Measurements from ENCODE around the gene TMEM163. TPM values are rescaled to one million over a fixed set of nuclear protein-coding genes. Genes with fewer than 3 reads are reported as not detected.

Gene TMEM163
- total RNA-seq, 2 donors from 2014 or later: 0.55 to 23.1 TPM

DNA sequence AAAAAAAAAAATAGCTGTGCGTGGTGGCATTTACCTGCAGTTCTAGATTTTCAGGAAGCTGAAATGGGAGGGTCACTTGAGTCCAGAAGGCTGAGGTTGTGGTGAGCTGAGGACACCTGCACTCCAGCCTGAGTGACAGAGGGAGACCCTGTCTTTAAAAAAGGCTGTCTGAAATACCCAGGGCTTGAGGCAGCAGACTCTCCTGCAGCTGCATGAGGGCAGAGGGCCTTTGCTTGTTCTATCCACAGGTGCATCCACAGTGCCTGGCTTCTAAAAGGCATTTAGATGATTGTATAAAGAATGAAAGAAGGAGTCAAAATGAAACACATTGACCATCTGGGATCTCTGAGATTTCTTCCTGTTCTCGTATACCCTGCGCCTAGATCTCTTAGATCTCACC, 312.1 kb downstream of the TMEM163 start:
- DNase-seq (ENCODE audit: low spot score): no peak

GRCh38 chr2:134406311-134406710, 312.5 kb downstream of the TMEM163 start:
- intact Hi-C loops (cut with DNase I): no loop called here
- H3K36me3 ChIP-seq: no peaks in the 10 kb centered on the region
- WGBS: 96% methylated on average over 5 of the region's 5 CpGs
- H3K27me3 ChIP-seq (replicated peaks; ENCODE audit: insufficient read depth): no peaks in the 10 kb centered on the region
- no peak overlapping the region for H3K27ac ChIP-seq
- no peak overlapping the region for H3K4me3 ChIP-seq
- no peak for DNase-seq (ENCODE audit: low spot score)
- H3K4me1 ChIP-seq (replicated peaks): no peaks in the 10 kb centered on the region
- TF ChIP-seq, protein P1, sequence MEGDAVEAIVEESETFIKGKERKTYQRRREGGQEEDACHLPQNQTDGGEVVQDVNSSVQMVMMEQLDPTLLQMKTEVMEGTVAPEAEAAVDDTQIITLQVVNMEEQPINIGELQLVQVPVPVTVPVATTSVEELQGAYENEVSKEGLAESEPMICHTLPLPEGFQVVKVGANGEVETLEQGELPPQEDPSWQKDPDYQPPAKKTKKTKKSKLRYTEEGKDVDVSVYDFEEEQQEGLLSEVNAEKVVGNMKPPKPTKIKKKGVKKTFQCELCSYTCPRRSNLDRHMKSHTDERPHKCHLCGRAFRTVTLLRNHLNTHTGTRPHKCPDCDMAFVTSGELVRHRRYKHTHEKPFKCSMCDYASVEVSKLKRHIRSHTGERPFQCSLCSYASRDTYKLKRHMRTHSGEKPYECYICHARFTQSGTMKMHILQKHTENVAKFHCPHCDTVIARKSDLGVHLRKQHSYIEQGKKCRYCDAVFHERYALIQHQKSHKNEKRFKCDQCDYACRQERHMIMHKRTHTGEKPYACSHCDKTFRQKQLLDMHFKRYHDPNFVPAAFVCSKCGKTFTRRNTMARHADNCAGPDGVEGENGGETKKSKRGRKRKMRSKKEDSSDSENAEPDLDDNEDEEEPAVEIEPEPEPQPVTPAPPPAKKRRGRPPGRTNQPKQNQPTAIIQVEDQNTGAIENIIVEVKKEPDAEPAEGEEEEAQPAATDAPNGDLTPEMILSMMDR (IDR thresholded peaks at IDR 0.05): no peak
- no peak for TF ChIP-seq POLR2A (IDR thresholded peaks at IDR 0.05)
- no peaks in the 10 kb centered on the region for H3K9me3 ChIP-seq

More for the DNA sequence above, 312.1 kb downstream of the TMEM163 start:
- H3K4me3 ChIP-seq: no peak overlapping the region
- H3K4me1 ChIP-seq (replicated peaks): no peaks in the 10 kb centered on the region
- no peaks in the 10 kb centered on the region for H3K36me3 ChIP-seq
- TF ChIP-seq POLR2AphosphoS5 (IDR thresholded peaks at IDR 0.05) (no peak), POLR2A (IDR thresholded peaks at IDR 0.05) (no peak)
- TF ChIP-seq, protein P1 (IDR thresholded peaks at IDR 0.05): no peak
- H3K9me3 ChIP-seq: no peaks in the 10 kb centered on the region
- WGBS: 99% methylated on average over 3 of the region's 3 CpGs
- H3K27ac ChIP-seq: no peak overlapping the region
- H3K27me3 ChIP-seq (replicated peaks; ENCODE audit: insufficient read depth): no peaks in the 10 kb centered on the region
- intact Hi-C loops (cut with DNase I): no loop called here

Other genes with a start within 250 kb of the TMEM163 start
- gene ACMSD, start 119.6 kb upstream of the TMEM163 start, total RNA-seq: not detected
- 10 to 100 TPM; 24.1 to 34.8 TPM for gene CCNT2, start 199.8 kb upstream of the TMEM163 start, total RNA-seq